ENCODE measurements around the gene TGIF1.
"Not testable (repeated sequence)": the region's sequence is repeated elsewhere in the genome, so short reads cannot be mapped to it uniquely, and the experiment has no call there.

The TGIF1 gene

DNA sequence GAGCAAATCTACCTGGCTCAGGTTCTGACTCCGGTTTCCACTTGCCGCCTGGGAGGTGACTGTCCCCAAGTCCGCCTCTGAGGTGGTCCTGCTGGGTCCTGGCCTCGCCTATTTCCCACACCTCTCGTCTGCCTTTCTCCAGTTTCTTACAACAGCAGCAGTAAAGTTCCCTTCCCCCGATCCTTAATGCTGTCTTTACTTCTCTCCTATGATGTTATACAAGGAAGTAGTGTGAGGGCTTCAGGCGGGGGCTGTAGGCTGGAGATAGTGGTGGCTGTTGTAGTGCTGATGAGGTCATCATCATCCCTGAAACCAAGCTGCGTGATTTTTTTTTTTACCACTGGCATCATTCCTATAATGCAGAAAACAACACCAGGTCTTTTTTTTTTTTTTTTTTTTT is 18.9 kb downstream of the TGIF1 start:
- TF ChIP-seq, protein P1, sequence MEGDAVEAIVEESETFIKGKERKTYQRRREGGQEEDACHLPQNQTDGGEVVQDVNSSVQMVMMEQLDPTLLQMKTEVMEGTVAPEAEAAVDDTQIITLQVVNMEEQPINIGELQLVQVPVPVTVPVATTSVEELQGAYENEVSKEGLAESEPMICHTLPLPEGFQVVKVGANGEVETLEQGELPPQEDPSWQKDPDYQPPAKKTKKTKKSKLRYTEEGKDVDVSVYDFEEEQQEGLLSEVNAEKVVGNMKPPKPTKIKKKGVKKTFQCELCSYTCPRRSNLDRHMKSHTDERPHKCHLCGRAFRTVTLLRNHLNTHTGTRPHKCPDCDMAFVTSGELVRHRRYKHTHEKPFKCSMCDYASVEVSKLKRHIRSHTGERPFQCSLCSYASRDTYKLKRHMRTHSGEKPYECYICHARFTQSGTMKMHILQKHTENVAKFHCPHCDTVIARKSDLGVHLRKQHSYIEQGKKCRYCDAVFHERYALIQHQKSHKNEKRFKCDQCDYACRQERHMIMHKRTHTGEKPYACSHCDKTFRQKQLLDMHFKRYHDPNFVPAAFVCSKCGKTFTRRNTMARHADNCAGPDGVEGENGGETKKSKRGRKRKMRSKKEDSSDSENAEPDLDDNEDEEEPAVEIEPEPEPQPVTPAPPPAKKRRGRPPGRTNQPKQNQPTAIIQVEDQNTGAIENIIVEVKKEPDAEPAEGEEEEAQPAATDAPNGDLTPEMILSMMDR (IDR thresholded peaks at IDR 0.05; ENCODE audit: extremely low read depth, insufficient read depth, missing control alignments): no peak
- no peak for DNase-seq (ENCODE audit: low spot score)
- in situ Hi-C loops (cut with MboI; ENCODE audit: low pct_unique_long_range_greater_than_20kb, low sequenced_read_pairs, unreplicated experiment): loop anchor here (25.0 kb wide), 1 partner anchor 118 kb away; no protein-coding TSS in a partner anchor

DNA sequence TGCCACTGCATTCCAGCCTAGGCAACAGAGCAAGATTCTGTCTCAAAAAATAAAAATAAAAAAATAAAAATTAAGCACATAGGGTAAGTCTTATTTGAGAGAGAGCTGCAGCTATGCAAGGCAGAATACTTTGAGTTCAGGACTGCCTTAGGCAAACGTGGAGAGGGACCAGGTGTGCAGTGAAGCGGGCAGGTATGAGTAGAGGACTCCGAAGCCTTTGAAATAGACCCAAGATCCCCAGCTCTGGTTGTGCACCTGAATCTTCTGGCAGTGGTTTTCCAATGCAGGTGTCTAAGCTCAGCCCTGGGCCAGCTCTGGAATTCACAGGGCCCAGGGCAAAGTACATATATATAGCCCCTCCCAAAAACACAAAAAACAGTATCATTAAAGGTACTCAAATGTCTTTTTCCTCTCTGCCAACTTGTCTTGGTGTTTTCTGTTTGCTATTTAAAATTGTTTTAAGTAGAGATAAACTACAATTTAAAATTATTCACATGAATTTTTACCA is 21.2 kb downstream of the TGIF1 start:
- TF ChIP-seq, protein P1 (IDR thresholded peaks at IDR 0.05; ENCODE audit: extremely low read depth, insufficient read depth, missing control alignments): no peak
- in situ Hi-C loops (cut with MboI; ENCODE audit: low pct_unique_long_range_greater_than_20kb, low sequenced_read_pairs, unreplicated experiment): loop anchor here (25.0 kb wide), 1 partner anchor 116 kb away; no protein-coding TSS in a partner anchor
- DNase-seq (ENCODE audit: low spot score): no peak

DNA sequence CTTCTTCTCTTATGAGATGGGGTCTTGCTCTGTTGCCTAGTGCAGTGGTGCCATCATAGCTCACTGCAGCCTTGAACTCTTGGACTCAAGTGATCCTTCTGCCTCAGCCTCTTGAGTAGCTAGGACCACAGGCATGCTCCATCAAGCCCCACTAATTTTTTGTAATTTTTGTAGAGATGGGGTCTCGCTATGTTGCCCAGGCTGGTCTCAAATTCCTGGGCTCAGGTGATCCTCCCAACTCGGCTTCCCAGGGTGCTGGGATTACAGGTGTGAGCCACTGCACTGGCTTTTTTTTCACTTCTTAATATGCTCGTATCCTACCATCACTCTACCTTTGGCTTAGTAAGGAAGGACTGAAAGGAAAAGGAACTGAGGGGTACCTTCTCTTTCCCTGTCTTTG is 22.1 kb downstream of the TGIF1 start:
- DNase-seq (ENCODE audit: low spot score): not testable (repeated sequence)
- in situ Hi-C loops (cut with MboI; ENCODE audit: low pct_unique_long_range_greater_than_20kb, low sequenced_read_pairs, unreplicated experiment): loop anchor here (25.0 kb wide), 1 partner anchor 115 kb away; no protein-coding TSS in a partner anchor

DNA sequence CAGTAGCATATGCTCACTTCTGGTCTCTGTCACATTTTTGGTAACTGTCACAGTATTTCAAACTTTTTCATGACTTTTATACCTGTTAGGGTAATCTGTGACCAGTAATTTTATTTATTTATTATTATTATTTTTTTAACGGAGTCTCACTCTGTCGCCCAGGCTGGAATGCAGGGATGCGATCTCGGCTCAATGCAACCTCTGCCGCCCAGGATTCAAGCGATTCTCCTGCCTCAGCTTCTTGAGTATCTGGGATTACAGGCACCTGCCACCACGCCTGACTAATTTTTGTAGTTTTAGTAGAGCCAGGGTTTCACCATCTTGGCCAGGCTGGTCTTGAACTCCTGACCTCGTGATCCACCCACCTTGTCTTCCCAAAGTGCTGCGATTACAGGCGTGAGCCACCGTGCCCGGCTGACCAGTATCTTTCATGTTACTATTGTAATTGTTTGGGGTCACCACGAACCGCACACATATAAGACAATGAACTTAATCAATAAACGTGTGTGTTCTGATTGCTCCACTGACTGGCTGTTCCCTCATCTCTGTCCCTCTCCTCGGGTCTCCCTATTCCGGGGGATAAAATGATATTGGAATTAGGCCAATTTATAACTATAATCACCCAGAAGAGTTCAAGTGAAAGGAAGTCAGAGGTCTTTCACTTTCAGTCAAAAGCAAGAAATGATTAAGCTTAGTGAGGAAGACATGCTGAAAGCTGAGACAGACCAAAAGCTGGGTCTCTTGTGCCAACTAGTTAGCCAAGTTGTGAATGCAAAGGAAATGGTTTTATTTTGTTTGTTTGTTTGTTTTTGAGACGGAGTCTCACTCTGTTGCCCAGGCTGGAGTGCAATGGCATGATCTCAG is 22.9 kb downstream of the TGIF1 start:
- DNase-seq (ENCODE audit: low spot score): no peak
- in situ Hi-C loops (cut with MboI; ENCODE audit: low pct_unique_long_range_greater_than_20kb, low sequenced_read_pairs, unreplicated experiment): loop anchor here (25.0 kb wide), 1 partner anchor 114 kb away; no protein-coding TSS in a partner anchor
- TF ChIP-seq, protein P1 (IDR thresholded peaks at IDR 0.05; ENCODE audit: extremely low read depth, insufficient read depth, missing control alignments): no peak

DNA sequence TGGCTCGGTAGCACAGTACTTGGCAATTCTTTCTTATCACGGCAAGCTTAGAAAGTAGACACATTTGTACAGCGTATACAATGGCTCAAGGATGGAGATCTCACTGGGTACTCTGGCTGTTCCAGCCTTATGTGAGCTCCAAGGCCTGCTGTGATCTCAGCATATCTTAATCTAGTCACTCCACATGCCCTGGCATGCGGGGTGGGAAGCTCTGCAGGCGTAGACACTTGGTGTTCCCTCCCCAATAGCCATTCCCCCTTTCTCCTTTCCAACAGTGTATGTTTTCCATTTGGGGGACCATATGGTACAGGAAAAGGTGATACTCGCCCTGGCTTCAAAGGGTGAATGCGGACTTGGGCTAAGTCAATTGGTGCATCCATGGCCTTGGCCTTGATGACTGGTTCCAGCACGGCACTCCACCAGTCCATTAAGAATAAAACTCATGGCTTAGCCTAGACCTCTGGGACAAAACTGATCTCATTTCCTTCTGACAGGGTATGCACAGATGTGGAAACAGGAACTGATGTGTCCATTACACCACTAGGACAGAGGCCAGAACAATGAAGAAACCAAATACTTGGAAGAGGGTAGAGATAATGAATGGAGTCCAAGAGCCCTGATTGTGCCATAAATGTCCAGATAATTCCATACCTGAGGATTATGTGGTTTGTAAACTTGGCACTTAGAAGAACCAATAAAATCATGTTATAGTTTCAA is 28.4 kb downstream of the TGIF1 start:
- no peak for DNase-seq (ENCODE audit: low spot score)
- in situ Hi-C loops (cut with MboI; ENCODE audit: low pct_unique_long_range_greater_than_20kb, low sequenced_read_pairs, unreplicated experiment): no loop called here
- TF ChIP-seq, protein P1 (IDR thresholded peaks at IDR 0.05; ENCODE audit: extremely low read depth, insufficient read depth, missing control alignments): no peak

DNA sequence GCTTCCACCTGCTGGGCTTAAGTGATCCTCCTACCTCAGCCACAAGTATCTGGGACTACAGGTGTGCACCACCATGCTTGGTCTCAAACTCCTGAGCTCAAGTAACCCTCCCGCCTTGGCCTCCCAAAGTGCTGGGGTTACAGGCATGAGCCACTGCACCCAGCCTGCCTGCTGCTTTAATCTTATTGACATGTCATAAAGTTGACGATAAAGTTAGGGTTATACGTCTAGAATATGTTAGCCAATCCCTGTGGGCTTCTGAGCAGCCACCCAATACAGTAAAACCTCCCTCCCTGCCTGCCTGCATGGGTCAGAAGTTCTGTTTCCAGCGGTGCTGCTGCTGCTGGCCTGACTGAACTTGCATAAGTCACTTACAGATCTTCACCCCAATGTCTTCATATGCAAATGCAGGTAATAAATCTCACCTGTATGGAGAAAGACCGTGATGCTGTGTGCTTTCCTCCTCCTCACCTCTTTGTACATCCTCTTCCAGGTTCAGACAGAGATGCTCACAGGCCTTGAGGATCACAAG is 30.1 kb downstream of the TGIF1 start:
- DNase-seq (ENCODE audit: low spot score): no peak
- in situ Hi-C loops (cut with MboI; ENCODE audit: low pct_unique_long_range_greater_than_20kb, low sequenced_read_pairs, unreplicated experiment): no loop called here
- TF ChIP-seq, protein P1 (IDR thresholded peaks at IDR 0.05; ENCODE audit: extremely low read depth, insufficient read depth, missing control alignments): no peak

Data from GM13977 (cell line).